HCT116 (cell line): ENCODE results near the gene S100A11. TPM values are rescaled to one million over a fixed set of nuclear protein-coding genes. Genes with fewer than 3 reads are reported as not detected.
A peak's percentile ranks its signal among the peaks of the same experiment; 100 is the strongest.

ENCODE experiments used
- ATAC-seq: fragments of 200-7000 bp; cut with Tn5 transposase; 2 replicates; pipeline ENCODE4 v1.9.1; 2020; ENCODE audit warnings: mild to moderate bottlenecking, moderate library complexity
- BruUV-seq: library from RNA; stranded (reverse); fragments of 400-500 nt; replicated peaks from 2 replicates; lab custom pipeline; 2021; lab: Mats Ljungman, UMichigan
- CTCF ChIA-PET: fragments of 300-600 bp; sonication (Branson Sonifier 250); formaldehyde crosslinking; loops from one replicate; lab custom pipeline; 2021; ENCODE audit warnings: antibody characterized with exemption; lab: Charles Lee
- POLR2A ChIA-PET: fragments of 300-600, 350-600 bp; sonication (Branson Sonifier 250); formaldehyde crosslinking; loops from one replicate; lab custom pipeline; 2021; ENCODE audit warnings: antibody characterized with exemption; lab: Charles Lee
- RAD21 ChIA-PET, 2 experiments: fragments of 300-600 bp; sonication (Branson Sonifier 250); formaldehyde crosslinking; loops; one replicate each; lab custom pipeline; 2023; ENCODE audit warnings: low total read pairs in 2 of 2; ENCODE audit not compliant: uncharacterized antibody in 2 of 2, unreplicated experiment in 2 of 2, low non-redundant PET in 1 of 2; lab: Charles Lee
- DNase-seq: peaks from one replicate; pipeline ENCODE4 v3.0.0-alpha.2; 2010; ENCODE audit warnings: low read depth, low spot score
- H2AFZ ChIP-seq: fragments of 200-600 bp; shearing (Covaris generic), sonication (generic); 2 replicates; pipeline ENCODE4 v1.6.1; 2017; ENCODE audit warnings: low read depth, mixed run types, mixed read lengths, antibody characterized with exemption, low read length; ENCODE audit not compliant: poor library complexity, severe bottlenecking
- H3K27ac ChIP-seq: 2 replicates; pipeline ENCODE4 v1.5.1; 2012; ENCODE audit warnings: low read depth, low read length
- H3K27me3 ChIP-seq: fragments of 200-600 bp; sonication (generic); 2 replicates; pipeline ENCODE4 v1.6.1; 2016; ENCODE audit warnings: mixed run types, low read length, mixed read lengths; ENCODE audit not compliant: insufficient read depth
- H3K36me3 ChIP-seq, 2 experiments: fragments of 200-500 bp in 1 of 2; fragments of 200-600 bp in 1 of 2; sonication (Bioruptor generic) in 1 of 2; sonication (generic) in 1 of 2; 2 replicates each; pipeline versions ENCODE4 v1.5.1 to v1.6.1; 2014 to 2016; ENCODE audit warnings: low read length in 2 of 2, inconsistent platforms in 1 of 2, mixed read lengths in 1 of 2, mixed run types in 1 of 2; ENCODE audit not compliant: insufficient read depth in 2 of 2, control insufficient read depth in 1 of 2
- H3K4me1 ChIP-seq, 2 experiments: fragments of 200-600 bp in 1 of 2; sonication (generic) in 1 of 2; 2 replicates each; pipeline versions ENCODE4 v1.5.1 to v1.6.1; 2012 to 2017; ENCODE audit warnings: low read length in 2 of 2, inconsistent platforms in 1 of 2, mild to moderate bottlenecking in 1 of 2, mixed read lengths in 1 of 2, mixed run types in 1 of 2, moderate library complexity in 1 of 2; ENCODE audit not compliant: insufficient read depth in 2 of 2, control insufficient read depth in 1 of 2
- H3K4me2 ChIP-seq: fragments of 200-600 bp; sonication (generic); 2 replicates; pipeline ENCODE4 v1.6.1; 2017; ENCODE audit warnings: mixed run types, low read length, mixed read lengths
- H3K4me3 ChIP-seq, 2 experiments: fragments of 200-600 bp in 1 of 2; sonication (generic) in 1 of 2; replicated peaks in 1 of 2; 2 replicates each; pipeline ENCODE4 v1.5.1; 2011 to 2016; ENCODE audit warnings: low read length in 2 of 2, control low read depth in 1 of 2, low read depth in 1 of 2, mild to moderate bottlenecking in 1 of 2, mixed read lengths in 1 of 2, mixed run types in 1 of 2
- H3K79me2 ChIP-seq: fragments of 200-600 bp; sonication (generic); 2 replicates; pipeline ENCODE4 v1.6.1; 2017; ENCODE audit warnings: mild to moderate bottlenecking, mixed run types, low read length, moderate library complexity, mixed read lengths; ENCODE audit not compliant: insufficient read depth
- H3K9ac ChIP-seq: fragments of 200-600 bp; sonication (generic); 2 replicates; pipeline ENCODE4 v1.6.1; 2016; ENCODE audit warnings: low read length, mixed read lengths
- H3K9me2 ChIP-seq: fragments of 200-600 bp; sonication (generic), shearing (Covaris generic); 2 replicates; pipeline ENCODE4 v1.6.1; 2017; ENCODE audit warnings: mixed run types, mild to moderate bottlenecking, moderate library complexity; ENCODE audit not compliant: insufficient read depth
- H3K9me3 ChIP-seq, 2 experiments: fragments of 200-500 bp in 1 of 2; fragments of 200-600 bp in 1 of 2; sonication (Bioruptor generic) in 1 of 2; sonication (generic) in 1 of 2; 2 replicates each; pipeline ENCODE4 v1.6.1; 2014 to 2017; ENCODE audit warnings: low read length in 2 of 2, mixed read lengths in 2 of 2, inconsistent platforms in 1 of 2, low read depth in 1 of 2, mild to moderate bottlenecking in 1 of 2, mixed run types in 1 of 2, moderate library complexity in 1 of 2; ENCODE audit not compliant: control insufficient read depth in 1 of 2, insufficient read depth in 1 of 2
- H4K20me1 ChIP-seq: fragments of 200-600 bp; sonication (generic), shearing (Covaris generic); 2 replicates; pipeline ENCODE4 v1.6.1; 2017; ENCODE audit warnings: mixed run types, mild to moderate bottlenecking, moderate library complexity; ENCODE audit not compliant: insufficient read depth
- CEBPB ChIP-seq: IDR thresholded peaks from 2 replicates; pipeline ENCODE4 v1.6.1; 2012; ENCODE audit warnings: low read depth
- EGR1 ChIP-seq: IDR thresholded peaks from 2 replicates; pipeline ENCODE4 v1.6.1; 2012; ENCODE audit warnings: low read depth
- ELF1 ChIP-seq: IDR thresholded peaks from 2 replicates; pipeline ENCODE4 v1.6.1; 2012; ENCODE audit warnings: low read depth, borderline replicate concordance
- EZH2phosphoT487 ChIP-seq: fragments of 200-600 bp; IDR thresholded peaks from 2 replicates; pipeline ENCODE4 v1.6.1; 2018; ENCODE audit warnings: antibody characterized with exemption, borderline replicate concordance
- RAD21 ChIP-seq: IDR thresholded peaks from 2 replicates; pipeline ENCODE4 v1.6.1; 2012; ENCODE audit warnings: low read depth, mild to moderate bottlenecking
- REST ChIP-seq: IDR thresholded peaks from 2 replicates; pipeline ENCODE4 v1.6.1; 2012; ENCODE audit warnings: low read depth
- SRF ChIP-seq: IDR thresholded peaks from 2 replicates; pipeline ENCODE4 v1.6.1; 2012; ENCODE audit warnings: low read depth
- ZFX ChIP-seq: fragments of 450-650 bp; IDR thresholded peaks from 2 replicates; pipeline ENCODE4 v1.6.1; 2017
- ZNF274 ChIP-seq: fragments of 200-500 bp; sonication (Bioruptor generic); IDR thresholded peaks from 2 replicates; pipeline ENCODE4 v1.6.1; 2014; ENCODE audit warnings: mild to moderate bottlenecking, low read depth, low read length, inconsistent platforms
- intact Hi-C: fragments of 100-400 bp; cut with micrococcal nuclease; formaldehyde crosslinking; loops from 2 replicates; pipeline ENCODE4 v1.10.0; 2022
- total RNA-seq: library from RNA; stranded (reverse); gene quantifications from one replicate; pipeline ENCODE4 v1.2.1, GENCODE V29; 2021; ENCODE audit not compliant: unreplicated experiment

S100A11 gene
- total RNA-seq, 1 experiment from 2014 or later, result 229 TPM

GRCh38 chr1:152034654-152035538, 1.9 kb downstream of the S100A11 start (continued):
- no peak for TF ChIP-seq SRF
- no peak for TF ChIP-seq ZNF274
- no peak for TF ChIP-seq ZFX
- TF ChIP-seq EGR1, result no peak
- peak; percentile 53 for TF ChIP-seq RAD21
- no peak for TF ChIP-seq EZH2phosphoT487
- peak; percentile 77; the same call in 1 of the 2 replicates for TF ChIP-seq CEBPB
- TF ChIP-seq, all 23 proteins: peak for 9

- CTCF ChIA-PET, result interaction anchor here (0.7 to 3.8 kb wide), 20 partner anchors 13 to 501 kb away, joined by 3 to 26 read pairs (median 4); partner anchors contain the start of gene S100A10
- Histone ChIP-seq H4K20me1 (no peaks in the 10 kb centered on the region), H3K36me3 (peaks cover 21 to 24% of the 10 kb centered on the region in 2 experiments), H3K79me2 (peaks cover 38% of the 10 kb centered on the region), H3K4me2 (peak overlapping the region; percentile 89), H3K9ac (peak overlapping the region; percentile 86), H2AFZ (no peak overlapping the region), H3K9me3 (no peaks in the 10 kb centered on the region), H3K4me3 (peak overlapping the region; percentile 64 to 70), H3K27ac (peak overlapping the region; percentile 79), H3K27me3 (no peaks in the 10 kb centered on the region), H3K9me2 (no peaks in the 10 kb centered on the region), H3K4me1 (peaks cover 19 to 32% of the 10 kb centered on the region in 2 experiments)
- BruUV-seq, result no TSS peak
- DNase-seq (no peak), ATAC-seq (peak; percentile 52)
- TF ChIP-seq ELF1, result peak; percentile 68; the same call in 1 of the 2 replicates
- no peak for TF ChIP-seq REST
- POLR2A ChIA-PET, result interaction anchor here (1.0 to 1.8 kb wide), 6 partner anchors 9 to 126 kb away, joined by 3 to 20 read pairs (median 5); partner anchors contain the start of gene THEM4
- RAD21 ChIA-PET, result interaction anchor here (0.6 to 1.2 kb wide), 3 partner anchors 13 to 21 kb away, joined by 3 to 4 read pairs (median 3); no protein-coding TSS in a partner anchor
- intact Hi-C loops, result no loop called here
Observed at GRCh38 chr1:152034324-152034653, 2.5 kb downstream of the S100A11 start.
